Right renal cortex interstitium (tissue), 3 donors: ENCODE data around the gene TREML4. TPM values are rescaled to one million over a fixed set of nuclear protein-coding genes. Genes with fewer than 3 reads are reported as not detected.
A peak's percentile ranks its signal among the peaks of the same experiment; 100 is the strongest.
"Not testable (repeated sequence)": the region's sequence is repeated elsewhere in the genome, so short reads cannot be mapped to it uniquely, and the experiment has no call there.

Experiments used
- DNase-seq, 3 donors: peaks; one replicate each; pipeline ENCODE4 v3.0.0-alpha.2; 2013; ENCODE audit warnings: low read depth in 3 of 3, low spot score in 2 of 3
- polyA plus RNA-seq, 3 donors: library from polyadenylated mRNA; unstranded; fragments of 120-200 nt; gene quantifications; one replicate each; pipeline ENCODE4 v1.2.1, GENCODE V29; 2013; ENCODE audit not compliant: insufficient read length in 3 of 3

TREML4 gene
- not detected for polyA plus RNA-seq

GRCh38 chr6:41228096-41228495 is at the start of gene TREML4:
TSS of gene TREML4 (plus strand) at chr6:41228349. CDS start at chr6:41228428, 79 bp downstream.
- DNase-seq = no peak

GRCh38 chr6:41179163-41179562 is 49.0 kb upstream of the TREML4 start:
- DNase-seq = no peak

GRCh38 chr6:41181566-41181965 is 46.6 kb upstream of the TREML4 start:
- no peak for DNase-seq

- peak in 2 of 3 donors; percentile 10 to 17 for DNase-seq
Observed at GRCh38 chr6:41182069-41183034, 45.8 kb upstream of the TREML4 start.

GRCh38 chr6:41184761-41185160 is 43.4 kb upstream of the TREML4 start:
- no peak for DNase-seq

- no peak for DNase-seq
Observed at GRCh38 chr6:41186031-41186562, 42.1 kb upstream of the TREML4 start.

- no peak for DNase-seq
Observed at GRCh38 chr6:41187924-41188886, 39.9 kb upstream of the TREML4 start.

GRCh38 chr6:41189046-41189445 is 39.1 kb upstream of the TREML4 start:
- not testable (repeated sequence) for DNase-seq

- DNase-seq = no peak
Observed at GRCh38 chr6:41189967-41190366, 38.2 kb upstream of the TREML4 start.

GRCh38 chr6:41190791-41191190 is 37.4 kb upstream of the TREML4 start:
- DNase-seq = no peak

GRCh38 chr6:41191569-41191968 is 36.6 kb upstream of the TREML4 start:
- no peak for DNase-seq

- DNase-seq = no peak
Observed at GRCh38 chr6:41193171-41193734, 34.9 kb upstream of the TREML4 start.

- no peak for DNase-seq
Observed at GRCh38 chr6:41193884-41194283, 34.3 kb upstream of the TREML4 start.

GRCh38 chr6:41194386-41194785 is 33.8 kb upstream of the TREML4 start:
- no peak for DNase-seq

- no peak for DNase-seq
Observed at GRCh38 chr6:41197234-41197633, 30.9 kb upstream of the TREML4 start.

- DNase-seq = no peak
Observed at GRCh38 chr6:41199552-41200246, 28.4 kb upstream of the TREML4 start.

GRCh38 chr6:41200296-41200900 is 27.8 kb upstream of the TREML4 start:
- DNase-seq = no peak

- no peak for DNase-seq
Observed at GRCh38 chr6:41200901-41201763, 27.0 kb upstream of the TREML4 start, which contains the start of gene TREML2. TSS of gene TREML2 (minus strand) at chr6:41201149. CDS start at chr6:41201008, 141 bp downstream.
